GM19455 (cell line): ENCODE measurements around the gene CFAP61.

Experiments used
- ATAC-seq: cut with Tn5 transposase; IDR thresholded peaks from one replicate; pipeline ENCODE4 v1.9.1; 2021; ENCODE audit not compliant: unreplicated experiment

CFAP61 gene

GRCh38 chr20:20272686-20273085 lies 220.4 kb downstream of the CFAP61 start:
- no peak for ATAC-seq

- ATAC-seq: no peak
These were observed 221.0 kb downstream of the CFAP61 start for GRCh38 chr20:20273286-20273685.

GRCh38 chr20:20274821-20275220 lies 222.5 kb downstream of the CFAP61 start:
- no peak for ATAC-seq

GRCh38 chr20:20275636-20276035 lies 223.3 kb downstream of the CFAP61 start:
- ATAC-seq: no peak

- ATAC-seq: no peak
These were observed 224.6 kb downstream of the CFAP61 start for GRCh38 chr20:20276811-20277530.

GRCh38 chr20:20277894-20278335 lies 225.6 kb downstream of the CFAP61 start:
- no peak for ATAC-seq

- no peak for ATAC-seq
These were observed 233.7 kb downstream of the CFAP61 start for GRCh38 chr20:20286061-20286460.

GRCh38 chr20:20289331-20289730 lies 237.0 kb downstream of the CFAP61 start:
- no peak for ATAC-seq

GRCh38 chr20:20292472-20292871 lies 240.1 kb downstream of the CFAP61 start:
- no peak for ATAC-seq

- no peak for ATAC-seq
These were observed 240.8 kb downstream of the CFAP61 start for GRCh38 chr20:20293141-20293540.

- ATAC-seq: no peak
These were observed 241.5 kb downstream of the CFAP61 start for GRCh38 chr20:20293691-20294385.

GRCh38 chr20:20295621-20296498 lies 243.5 kb downstream of the CFAP61 start:
- ATAC-seq: no peak

GRCh38 chr20:20297181-20297580 lies 244.8 kb downstream of the CFAP61 start:
- no peak for ATAC-seq

- ATAC-seq: no peak
These were observed 245.4 kb downstream of the CFAP61 start for GRCh38 chr20:20297752-20298151.

- no peak for ATAC-seq
These were observed 247.6 kb downstream of the CFAP61 start for GRCh38 chr20:20299904-20300303.

GRCh38 chr20:20303320-20303719 lies 251.0 kb downstream of the CFAP61 start:
- no peak for ATAC-seq

- no peak for ATAC-seq
These were observed 251.4 kb downstream of the CFAP61 start for GRCh38 chr20:20303742-20304141.

GRCh38 chr20:20304942-20305341 lies 252.6 kb downstream of the CFAP61 start:
- ATAC-seq: no peak

- ATAC-seq: no peak
These were observed 260.2 kb downstream of the CFAP61 start for GRCh38 chr20:20312562-20312961.

- ATAC-seq: peak; percentile 92
These were observed 264.9 kb downstream of the CFAP61 start for GRCh38 chr20:20317195-20317594.

- ATAC-seq: peak; percentile 45
These were observed 265.5 kb downstream of the CFAP61 start for GRCh38 chr20:20317621-20318364.
